IMR-90 (cell line): ENCODE data around the gene NPTX2. TPM values are rescaled to one million over a fixed set of nuclear protein-coding genes. Genes with fewer than 3 reads are reported as not detected.

Experiments
- ATAC-seq: fragments of 200-7000 bp; cut with Tn5 transposase; 2 replicates; pipeline ENCODE4 v1.9.1; 2020; ENCODE audit warnings: low read depth, mild to moderate bottlenecking, moderate library complexity
- BruUV-seq: library from RNA; stranded (reverse); fragments of 400-500 nt; replicated peaks from 2 replicates; lab custom pipeline; 2021; lab: Mats Ljungman, UMichigan
- CTCF ChIA-PET: fragments of 300-600 bp; formaldehyde crosslinking; extraction: SDS; loops from one replicate; lab custom pipeline; 2021; ENCODE audit warnings: antibody characterized with exemption; lab: Yijun Ruan, JAX
- POLR2A ChIA-PET: fragments of 300-600 bp; sonication (Branson Sonifier 250); formaldehyde crosslinking; loops from one replicate; lab custom pipeline; 2022; ENCODE audit warnings: antibody characterized with exemption; ENCODE audit not compliant: unreplicated experiment; lab: Charles Lee
- DNase-seq: peaks from one replicate; pipeline ENCODE4 v3.0.0; 2013
- H2AFZ ChIP-seq: replicated peaks from 2 replicates; pipeline ENCODE3; 2013; ENCODE audit warnings: low read length, mild to moderate bottlenecking; ENCODE audit not compliant: poor library complexity
- H2AK5ac ChIP-seq: 2 replicates; pipeline ENCODE4 v1.6.1; 2013; ENCODE audit warnings: low read depth, low read length, inconsistent platforms
- H2AK9ac ChIP-seq: replicated peaks from 2 replicates; pipeline ENCODE3; 2013; ENCODE audit warnings: mild to moderate bottlenecking, low read depth, low read length, moderate library complexity; ENCODE audit not compliant: poor library complexity
- H2BK120ac ChIP-seq: 2 replicates; pipeline ENCODE4 v1.6.1; 2013; ENCODE audit warnings: low read depth, low read length, inconsistent platforms
- H2BK15ac ChIP-seq: 3 replicates; pipeline ENCODE4 v1.6.1; 2013; ENCODE audit warnings: low read depth, low read length, inconsistent platforms
- H2BK20ac ChIP-seq: 2 replicates; pipeline ENCODE4 v1.6.1; 2013; ENCODE audit warnings: low read depth, mild to moderate bottlenecking, inconsistent platforms, low read length, moderate library complexity
- H2BK5ac ChIP-seq: 2 replicates; pipeline ENCODE4 v1.6.1; 2013; ENCODE audit warnings: mild to moderate bottlenecking, low read depth, low read length, inconsistent platforms; ENCODE audit not compliant: poor library complexity, severe bottlenecking
- H3K14ac ChIP-seq: replicated peaks from 2 replicates; pipeline ENCODE4 v1.6.1; 2013; ENCODE audit warnings: low read depth, low read length, inconsistent platforms
- H3K18ac ChIP-seq: 2 replicates; pipeline ENCODE4 v1.6.1; 2013; ENCODE audit warnings: low read depth, low read length, control low read depth
- H3K23ac ChIP-seq: 2 replicates; pipeline ENCODE4 v1.6.1; 2013; ENCODE audit warnings: low read depth, low read length, inconsistent platforms
- H3K27ac ChIP-seq: 2 replicates; pipeline ENCODE4 v1.5.1; 2013; ENCODE audit warnings: mild to moderate bottlenecking, control low read depth, low read length; ENCODE audit not compliant: insufficient read depth
- H3K27me3 ChIP-seq: 2 replicates; pipeline ENCODE4 v1.6.1; 2013; ENCODE audit warnings: low read length; ENCODE audit not compliant: control insufficient read depth, insufficient read depth
- H3K36me3 ChIP-seq: 2 replicates; pipeline ENCODE4 v1.6.1; 2013; ENCODE audit warnings: low read length, mixed read lengths; ENCODE audit not compliant: control insufficient read depth, insufficient read depth
- H3K4ac ChIP-seq: 2 replicates; pipeline ENCODE4 v1.6.1; 2013; ENCODE audit warnings: low read depth, low read length, inconsistent platforms
- H3K4me1 ChIP-seq: 2 replicates; pipeline ENCODE4 v1.6.1; 2013; ENCODE audit warnings: low read length, mixed read lengths; ENCODE audit not compliant: control insufficient read depth, insufficient read depth
- H3K4me2 ChIP-seq: 2 replicates; pipeline ENCODE4 v1.6.1; 2013; ENCODE audit warnings: low read depth, mild to moderate bottlenecking, control low read depth, low read length, moderate library complexity
- H3K4me3 ChIP-seq: 2 replicates; pipeline ENCODE4 v1.5.1; 2013; ENCODE audit warnings: low read depth, mild to moderate bottlenecking, control low read depth, low read length, moderate library complexity; ENCODE audit not compliant: insufficient read depth
- H3K56ac ChIP-seq: 2 replicates; pipeline ENCODE4 v1.6.1; 2013; ENCODE audit warnings: low read length, inconsistent platforms; ENCODE audit not compliant: insufficient read depth; ENCODE audit errors: extremely low read depth
- H3K79me1 ChIP-seq, 2 experiments: 2 replicates each; pipeline ENCODE4 v1.6.1; 2013; ENCODE audit warnings: low read length in 2 of 2, inconsistent platforms in 1 of 2, low read depth in 1 of 2
- H3K9ac ChIP-seq: 2 replicates; pipeline ENCODE4 v1.6.1; 2013; ENCODE audit warnings: low read depth, low read length, control low read depth
- H3K9me1 ChIP-seq: 2 replicates; pipeline ENCODE4 v1.6.1; 2013; ENCODE audit warnings: low read length, inconsistent platforms; ENCODE audit not compliant: insufficient read depth
- H3K9me3 ChIP-seq: 2 replicates; pipeline ENCODE4 v1.6.1; 2013; ENCODE audit warnings: low read length; ENCODE audit not compliant: control insufficient read depth, insufficient read depth
- H4K20me1 ChIP-seq: 2 replicates; pipeline ENCODE4 v1.6.1; 2013; ENCODE audit warnings: low read length, inconsistent platforms; ENCODE audit not compliant: insufficient read depth
- H4K5ac ChIP-seq: 2 replicates; pipeline ENCODE4 v1.6.1; 2013; ENCODE audit warnings: mild to moderate bottlenecking, low read depth, low read length, control low read depth
- H4K8ac ChIP-seq, 2 experiments: 2 replicates each; pipeline ENCODE4 v1.6.1; 2013; ENCODE audit warnings: low read depth in 2 of 2, low read length in 2 of 2, control low read depth in 1 of 2, inconsistent platforms in 1 of 2
- H4K91ac ChIP-seq: 2 replicates; pipeline ENCODE4 v1.6.1; 2013; ENCODE audit warnings: low read depth, low read length, inconsistent platforms; ENCODE audit not compliant: insufficient read depth
- CHD1 ChIP-seq: IDR thresholded peaks from 2 replicates; pipeline ENCODE4 v1.6.1; 2012; ENCODE audit warnings: low read depth, low read length, improper control_type of control experiment
- ELK1 ChIP-seq: fragments of 150-350 bp; IDR thresholded peaks from 2 replicates; pipeline ENCODE4 v1.6.1; 2016; ENCODE audit warnings: low read depth, mild to moderate bottlenecking, low read length, moderate library complexity, borderline replicate concordance
- FOS ChIP-seq: fragments of 150-350 bp; IDR thresholded peaks from 2 replicates; pipeline ENCODE4 v1.6.1; 2016; ENCODE audit warnings: low read depth, low read length
- NFE2L2 ChIP-seq: fragments of 150-350 bp; IDR thresholded peaks from 2 replicates; pipeline ENCODE4 v1.6.1; 2016; ENCODE audit warnings: low read depth, mild to moderate bottlenecking, low read length
- RAD21 ChIP-seq: IDR thresholded peaks from 2 replicates; pipeline ENCODE4 v1.6.1; 2012; ENCODE audit warnings: low read length, improper control_type of control experiment
- SMC3 ChIP-seq: fragments of 150-350 bp; IDR thresholded peaks from 2 replicates; pipeline ENCODE4 v1.6.1; 2016; ENCODE audit warnings: low read depth, mild to moderate bottlenecking, antibody characterized with exemption, low read length, moderate library complexity
- WGBS, 2 experiments: methylation state at CpG; one replicate each; pipeline versions ENCODE4 v1.1.5 to v1.1.7; 2013; ENCODE audit warnings: missing lambda C conversion rate in 2 of 2; ENCODE audit not compliant: insufficient read length in 1 of 2; ENCODE audit errors: extremely low coverage in 2 of 2; 5-methylcytosine and 5-hydroxymethylcytosine counted together
- dilution Hi-C: fragments of 300-500 bp; cut with HindIII; formaldehyde crosslinking; loops from one replicate; pipeline ENCODE4 v1.14.3; 2018; ENCODE audit warnings: low sequenced_read_pairs; ENCODE audit not compliant: unreplicated experiment
- in situ Hi-C: fragments of 300-500 bp; cut with MboI; formaldehyde crosslinking; loops from 3 replicates; pipeline ENCODE4 v1.14.3; 2019; ENCODE audit warnings: low sequenced_read_pairs, inconsistent platforms, mixed read lengths
- intact Hi-C: fragments of 100-400 bp; cut with micrococcal nuclease; formaldehyde crosslinking; loops from 2 replicates; pipeline ENCODE4 v1.10.0; 2022
- polyA plus RNA-seq, 3 experiments: library from polyadenylated mRNA; depleted of rRNA; stranded (reverse); fragments of >200 nt; gene quantifications; 2 replicates each; pipeline ENCODE4 v1.2.3, GENCODE V29; 2012; ENCODE audit warnings: low replicate concordance in 1 of 3
- total RNA-seq: library from RNA; depleted of rRNA; stranded (reverse); fragments of >200 nt; gene quantifications from 2 replicates; pipeline ENCODE4 v1.2.3, GENCODE V29; 2012

NPTX2 gene
- total and polyA plus RNA-seq, 2 of the 4 experiments (the other 2 are of a cell fraction): under 0.01 to 0.03 TPM

- Histone ChIP-seq H3K14ac (no peak overlapping the region), H2BK5ac (no peak overlapping the region), H3K4me1 (no peaks in the 10 kb centered on the region), H3K23ac (no peak overlapping the region), H4K91ac (no peak overlapping the region), H3K56ac (no peak overlapping the region), H3K9me3 (peaks cover 25% of the 10 kb centered on the region), H3K27me3 (no peaks in the 10 kb centered on the region), H2BK15ac (no peak overlapping the region), H3K9me1 (no peaks in the 10 kb centered on the region), H2AK9ac (no peak overlapping the region), H2BK20ac (no peak overlapping the region), H2AFZ (no peak overlapping the region), H3K9ac (no peak overlapping the region), H4K8ac (no peak overlapping the region), H3K4ac (no peak overlapping the region), H3K79me1 (no peaks in the 10 kb centered on the region), H2BK120ac (no peak overlapping the region), H2AK5ac (no peak overlapping the region), H4K20me1 (no peaks in the 10 kb centered on the region), H4K5ac (no peak overlapping the region), H3K4me2 (no peak overlapping the region), H3K4me3 (no peak overlapping the region), H3K18ac (no peak overlapping the region), H3K27ac (no peak overlapping the region), H3K36me3 (no peaks in the 10 kb centered on the region)
- in situ Hi-C loops (no loop called here), intact Hi-C loops (no loop called here), dilution Hi-C loops (no loop called here)
- WGBS, 2 experiments: no CpG with 5 or more reads among the region's 9 CpGs
- no peak for TF ChIP-seq SMC3
- TF ChIP-seq NFE2L2: no peak
- no peak for TF ChIP-seq ELK1
- no peak for TF ChIP-seq FOS
- no peak for TF ChIP-seq CHD1
- TF ChIP-seq RAD21: no peak
- BruUV-seq: no TSS peak
- POLR2A ChIA-PET: no interaction called here
- CTCF ChIA-PET: no interaction called here
- ATAC-seq (no peak), DNase-seq (no peak)
Observed at GRCh38 chr7:98669329-98670000, 52.4 kb downstream of the NPTX2 start.
